ENCODE results near the gene NRIP3. TPM values are rescaled to one million over a fixed set of nuclear protein-coding genes. Genes with fewer than 3 reads are reported as not detected.

NRIP3 gene
- total and polyA plus RNA-seq, 3 donors from 2014 or later, result 29.4 to 108 (median 55.1) TPM

DNA sequence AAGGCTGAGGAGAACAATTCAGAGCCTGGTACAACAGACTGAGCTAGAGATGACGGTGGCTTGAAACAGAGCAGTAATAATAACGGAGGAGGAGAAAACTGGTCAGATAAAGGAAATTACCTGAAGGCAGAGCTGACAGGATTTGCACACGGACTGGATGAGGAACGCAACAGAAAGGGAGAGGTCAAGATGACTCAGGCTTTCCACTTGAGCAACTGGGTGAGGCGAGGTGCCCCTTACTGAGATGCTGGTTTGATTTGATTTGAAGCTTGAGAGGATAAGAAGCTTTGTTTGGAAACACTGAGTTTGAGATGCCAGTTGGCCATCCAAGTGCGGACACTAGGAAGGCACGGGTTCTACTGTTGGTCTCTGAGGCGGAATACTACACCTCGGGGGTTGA, 35.4 kb upstream of the NRIP3 start:
- H3K4me3 ChIP-seq, result no peak overlapping the region
- intact Hi-C loops (cut with DNase I; ENCODE audit: low total_unique reads), result loop anchor here (10.0 kb wide), 1 partner anchor 46 kb away; no protein-coding TSS in a partner anchor
- no peaks in the 10 kb centered on the region for H3K27me3 ChIP-seq
- 89 to 92% methylated on average over 9 of the region's 9 CpGs for WGBS, 2 donors
- no peak overlapping the region for H3K27ac ChIP-seq
- DNase-seq, result no peak
- no peaks in the 10 kb centered on the region for H3K9me3 ChIP-seq
- TF ChIP-seq CTCF (IDR thresholded peaks at IDR 0.05), result no peak
- TF ChIP-seq POLR2A (IDR thresholded peaks at IDR 0.05), result no peak
- H3K4me1 ChIP-seq, result no peaks in the 10 kb centered on the region
- H3K36me3 ChIP-seq (ENCODE audit: low read depth, missing control alignments), result no peaks in the 10 kb centered on the region

- Histone ChIP-seq H3K36me3 (ENCODE audit: low read depth, missing control alignments) (no peaks in the 10 kb centered on the region), H3K27ac (no peak overlapping the region), H3K4me1 (no peaks in the 10 kb centered on the region), H3K4me3 (no peak overlapping the region), H3K27me3 (no peaks in the 10 kb centered on the region), H3K9me3 (no peaks in the 10 kb centered on the region)
- 94 to 96% methylated on average over 3 of the region's 3 CpGs for WGBS, 2 donors
- intact Hi-C loops (cut with DNase I; ENCODE audit: low total_unique reads), result loop anchor here (10.0 kb wide), 1 partner anchor 46 kb away; no protein-coding TSS in a partner anchor
- DNase-seq, result no peak
- TF ChIP-seq POLR2A (IDR thresholded peaks at IDR 0.05) (no peak), CTCF (IDR thresholded peaks at IDR 0.05) (no peak)
These were observed 34.7 kb upstream of the NRIP3 start for GRCh38 chr11:9038541-9038940.

- no peak for TF ChIP-seq POLR2A (IDR thresholded peaks at IDR 0.05)
- TF ChIP-seq CTCF (IDR thresholded peaks at IDR 0.05), result no peak
These were observed 34.2 kb upstream of the NRIP3 start for GRCh38 chr11:9037963-9038362.

GRCh38 chr11:9037046-9037780, 33.4 kb upstream of the NRIP3 start:
- no peak overlapping the region for H3K4me3 ChIP-seq
- H3K27ac ChIP-seq, result no peak overlapping the region
- H3K4me1 ChIP-seq, result no peaks in the 10 kb centered on the region
- intact Hi-C loops (cut with DNase I; ENCODE audit: low total_unique reads), result loop anchor here (10.0 kb wide), 1 partner anchor 48 kb away; no protein-coding TSS in a partner anchor
- H3K9me3 ChIP-seq, result no peaks in the 10 kb centered on the region
- no peaks in the 10 kb centered on the region for H3K27me3 ChIP-seq
- TF ChIP-seq POLR2A (IDR thresholded peaks at IDR 0.05) (no peak), CTCF (IDR thresholded peaks at IDR 0.05) (no peak)
- DNase-seq, result no peak
- WGBS, 2 donors, result 84 to 87% methylated on average over 7 of the region's 7 CpGs
- no peaks in the 10 kb centered on the region for H3K36me3 ChIP-seq (ENCODE audit: low read depth, missing control alignments)

More at GRCh38 chr11:9037963-9038362, 34.2 kb upstream of the NRIP3 start:
- 68 to 80% methylated on average over 1 of the region's 1 CpG for WGBS, 2 donors
- H3K4me1 ChIP-seq, result no peaks in the 10 kb centered on the region
- H3K9me3 ChIP-seq, result no peaks in the 10 kb centered on the region
- no peaks in the 10 kb centered on the region for H3K27me3 ChIP-seq
- no peak overlapping the region for H3K27ac ChIP-seq
- no peak for DNase-seq
- intact Hi-C loops (cut with DNase I; ENCODE audit: low total_unique reads), result loop anchor here (10.0 kb wide), 1 partner anchor 47 kb away; no protein-coding TSS in a partner anchor
- H3K4me3 ChIP-seq, result no peak overlapping the region
- no peaks in the 10 kb centered on the region for H3K36me3 ChIP-seq (ENCODE audit: low read depth, missing control alignments)
